Suprapubic skin (tissue), 4 donors: ENCODE results near the gene ADRA2C. TPM values are rescaled to one million over a fixed set of nuclear protein-coding genes. Genes with fewer than 3 reads are reported as not detected.

ENCODE experiments used
- DNase-seq, 2 donors: peaks; one replicate each; pipeline ENCODE4 v3.0.0-alpha.2; 2019; ENCODE audit warnings: low spot score in 2 of 2
- H3K27ac ChIP-seq: fragments of 200-600 bp; sonication (generic); one replicate; pipeline ENCODE4 v1.5.1; 2019
- H3K27me3 ChIP-seq: fragments of 200-600 bp; sonication (generic); one replicate; pipeline ENCODE4 v1.5.1; 2019
- H3K36me3 ChIP-seq: fragments of 200-600 bp; sonication (generic); one replicate; pipeline ENCODE4 v1.5.1; 2019
- H3K4me1 ChIP-seq: fragments of 200-600 bp; sonication (generic); one replicate; pipeline ENCODE4 v1.5.1; 2019
- H3K4me3 ChIP-seq: fragments of 200-600 bp; sonication (generic); one replicate; pipeline ENCODE4 v1.5.1; 2019; ENCODE audit warnings: mild to moderate bottlenecking
- H3K9me3 ChIP-seq: fragments of 200-600 bp; sonication (generic); one replicate; pipeline ENCODE4 v1.5.1; 2019
- CTCF ChIP-seq, 2 donors: fragments of 200-600 bp in 1 of 2; fragments of 450-650 bp in 1 of 2; sonication (generic) in 1 of 2; IDR thresholded peaks; one replicate each; pipeline ENCODE4 v1.5.1; 2016 to 2019; ENCODE audit warnings: antibody characterized with exemption in 2 of 2, mild to moderate bottlenecking in 1 of 2, moderate library complexity in 1 of 2
- EP300 ChIP-seq: sonication (generic); formaldehyde crosslinking; IDR thresholded peaks from one replicate; pipeline ENCODE4 v1.6.1; 2017; ENCODE audit warnings: antibody characterized with exemption
- POLR2A ChIP-seq, 2 donors: fragments of 450-650 bp; IDR thresholded peaks; one replicate each; pipeline ENCODE4 v1.6.1; 2017; ENCODE audit warnings: antibody characterized with exemption in 2 of 2, mild to moderate bottlenecking in 2 of 2, moderate library complexity in 2 of 2
- POLR2AphosphoS5 ChIP-seq, 3 donors: sonication (generic); formaldehyde crosslinking; IDR thresholded peaks; one replicate each; pipeline ENCODE4 v1.6.1; 2017; ENCODE audit warnings: antibody characterized with exemption in 3 of 3
- WGBS: methylation state at CpG from one replicate; pipeline ENCODE4 v1.1.5; 2018; 5-methylcytosine and 5-hydroxymethylcytosine counted together
- total RNA-seq, 4 donors: library from RNA; depleted of rRNA; stranded (reverse); fragments of >200 nt; gene quantifications; one replicate each; pipeline ENCODE4 v1.1.0, GENCODE V29; 2016

The ADRA2C gene
- total RNA-seq, 4 donors from 2014 or later = 2.6 to 5.3 (median 4.0) TPM

- Histone ChIP-seq H3K4me3 (no peak overlapping the region), H3K9me3 (peaks cover 5% of the 10 kb centered on the region), H3K27me3 (peaks cover 75% of the 10 kb centered on the region), H3K4me1 (peaks cover 7% of the 10 kb centered on the region), H3K36me3 (no peaks in the 10 kb centered on the region), H3K27ac (no peak overlapping the region)
- DNase-seq = no peak
- 85% methylated on average over 8 of the region's 19 CpGs for WGBS
- no peak for TF ChIP-seq CTCF (IDR thresholded peaks at IDR 0.05)
- TF ChIP-seq EP300 = no peak
- TF ChIP-seq POLR2A (IDR thresholded peaks at IDR 0.05) = no peak
- TF ChIP-seq POLR2AphosphoS5 (IDR thresholded peaks at IDR 0.05) = no peak
These were observed 24.8 kb upstream of the ADRA2C start for GRCh38 chr4:3741217-3742011.

- Histone ChIP-seq H3K4me1 (peaks cover 7% of the 10 kb centered on the region), H3K9me3 (peaks cover 5% of the 10 kb centered on the region), H3K27me3 (peaks cover 85% of the 10 kb centered on the region), H3K27ac (no peak overlapping the region), H3K36me3 (no peaks in the 10 kb centered on the region), H3K4me3 (no peak overlapping the region)
- DNase-seq = no peak
- TF ChIP-seq CTCF (IDR thresholded peaks at IDR 0.05) (no peak), POLR2AphosphoS5 (IDR thresholded peaks at IDR 0.05) (no peak), POLR2A (IDR thresholded peaks at IDR 0.05) (no peak), EP300 (no peak)
- 80% methylated on average over 1 of the region's 3 CpGs for WGBS
These were observed 23.6 kb upstream of the ADRA2C start for GRCh38 chr4:3742610-3743009.

- Histone ChIP-seq H3K4me1 (peaks cover 7% of the 10 kb centered on the region), H3K27me3 (peaks cover 89% of the 10 kb centered on the region), H3K27ac (no peak overlapping the region), H3K9me3 (peaks cover 5% of the 10 kb centered on the region), H3K36me3 (no peaks in the 10 kb centered on the region), H3K4me3 (no peak overlapping the region)
- TF ChIP-seq EP300 = no peak
- TF ChIP-seq POLR2AphosphoS5 (IDR thresholded peaks at IDR 0.05) = no peak
- TF ChIP-seq CTCF (IDR thresholded peaks at IDR 0.05) = no peak
- TF ChIP-seq POLR2A (IDR thresholded peaks at IDR 0.05) = no peak
- DNase-seq = no peak
- WGBS = 58% methylated on average over 14 of the region's 22 CpGs
These were observed 22.0 kb upstream of the ADRA2C start for GRCh38 chr4:3744232-3744631.

- Histone ChIP-seq H3K36me3 (no peaks in the 10 kb centered on the region), H3K27ac (no peak overlapping the region), H3K9me3 (peaks cover 5% of the 10 kb centered on the region), H3K4me3 (no peak overlapping the region), H3K4me1 (peaks cover 7% of the 10 kb centered on the region), H3K27me3 (peaks cover 89% of the 10 kb centered on the region)
- TF ChIP-seq POLR2AphosphoS5 (IDR thresholded peaks at IDR 0.05) = no peak
- no peak for TF ChIP-seq CTCF (IDR thresholded peaks at IDR 0.05)
- no peak for TF ChIP-seq POLR2A (IDR thresholded peaks at IDR 0.05)
- TF ChIP-seq EP300 = no peak
- DNase-seq = no peak
- 31% methylated on average over 14 of the region's 14 CpGs for WGBS
These were observed 21.3 kb upstream of the ADRA2C start for GRCh38 chr4:3744901-3745300.

GRCh38 chr4:3745886-3746656 lies 20.1 kb upstream of the ADRA2C start:
- Histone ChIP-seq H3K9me3 (peaks cover 5% of the 10 kb centered on the region), H3K4me1 (peaks cover 7% of the 10 kb centered on the region)
- TF ChIP-seq POLR2A (IDR thresholded peaks at IDR 0.05) (no peak), CTCF (IDR thresholded peaks at IDR 0.05) (no peak), POLR2AphosphoS5 (IDR thresholded peaks at IDR 0.05) (no peak), EP300 (no peak)

More at GRCh38 chr4:3745886-3746656, 20.1 kb upstream of the ADRA2C start:
- H3K36me3 ChIP-seq = no peaks in the 10 kb centered on the region
- no peak overlapping the region for H3K27ac ChIP-seq
- DNase-seq = no peak
- H3K4me3 ChIP-seq = no peak overlapping the region
- peaks cover 94% of the 10 kb centered on the region for H3K27me3 ChIP-seq
- whole genome bisulfite sequencing = 60% methylated on average over 26 of the region's 32 CpGs
